GM18507 (cell line): Measurements from ENCODE around the gene RAB3GAP1.
"Not testable (repeated sequence)": the region's sequence is repeated elsewhere in the genome, so short reads cannot be mapped to it uniquely, and the experiment has no call there.

Experiments
- DNase-seq: peaks from one replicate; pipeline ENCODE4 v3.0.0; 2011; ENCODE audit warnings: low read depth; ENCODE audit not compliant: insufficient read length; ENCODE audit errors: extremely low spot score
- FAIRE-seq: peaks from 2 replicates; lab custom pipeline; 2011; peaks lifted over from hg19 to GRCh38; lab: Jason Lieb, UNC

The RAB3GAP1 gene

DNA sequence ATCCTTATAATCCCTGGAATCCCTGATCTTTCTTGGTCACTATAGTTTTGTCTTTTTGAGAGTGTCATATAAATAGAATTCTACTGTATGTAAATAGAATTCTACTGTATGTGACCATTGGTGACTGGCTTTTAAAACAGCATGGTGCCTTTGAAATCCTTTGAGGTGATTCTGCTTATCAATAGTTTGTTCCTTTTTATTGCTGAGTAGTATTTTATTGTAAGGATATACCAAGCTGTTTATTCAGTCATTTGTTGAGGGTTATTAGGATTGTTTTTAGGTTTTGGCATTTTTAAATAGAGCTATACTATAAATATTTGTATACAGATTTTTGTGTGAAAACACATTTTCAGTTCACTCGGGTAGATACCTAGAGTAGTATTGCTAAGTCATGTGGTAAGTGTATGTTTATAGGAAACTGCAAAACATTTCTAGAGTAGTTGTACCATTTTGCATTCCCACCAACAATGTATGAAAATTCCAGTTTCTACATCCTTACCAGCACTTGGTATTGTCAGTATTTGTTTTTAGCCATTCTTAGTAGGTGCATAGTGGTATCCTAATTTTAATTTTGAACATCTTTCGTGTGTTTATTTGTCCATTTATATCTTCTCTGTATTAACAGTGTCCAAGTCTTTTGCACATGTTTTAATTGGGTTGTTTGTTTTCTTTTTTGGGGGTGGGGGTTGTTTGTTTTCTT, 45.6 kb downstream of the RAB3GAP1 start:
- DNase-seq, result no peak

DNA sequence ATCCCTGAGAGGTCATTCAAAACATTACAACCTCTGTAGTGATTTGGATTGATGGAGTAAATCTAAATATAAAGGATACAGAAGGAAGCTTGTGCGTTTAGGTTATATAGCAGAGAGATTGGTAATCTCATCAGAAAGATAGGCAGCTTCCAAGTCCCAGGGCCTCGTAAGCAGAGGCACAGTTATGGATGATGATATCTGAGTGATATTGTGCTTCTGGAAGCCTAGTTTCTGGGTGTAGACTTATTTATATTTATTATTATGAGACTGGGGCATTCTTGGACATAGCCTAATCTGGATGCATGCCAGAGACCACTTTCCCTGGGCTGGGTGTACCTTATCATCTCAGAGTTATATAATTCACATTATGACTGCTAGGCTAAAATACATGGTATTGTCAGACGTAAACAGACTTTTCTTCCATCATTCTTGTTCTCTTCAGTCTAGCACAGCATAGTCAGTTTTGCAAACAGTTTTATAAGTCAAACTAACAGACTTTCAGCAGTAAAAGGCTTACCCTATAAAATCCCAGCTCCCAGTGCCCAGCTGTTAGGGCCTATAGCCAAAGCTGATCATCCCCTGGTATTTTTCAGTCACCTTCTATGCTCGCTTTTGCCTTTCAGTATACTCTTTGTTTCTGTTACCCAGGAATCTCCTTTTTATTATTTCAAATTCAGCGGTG, 47.9 kb downstream of the RAB3GAP1 start:
- DNase-seq, result no peak
- FAIRE-seq, result no peak

More for the DNA sequence above, 45.6 kb downstream of the RAB3GAP1 start:
- FAIRE-seq, result no peak

DNA sequence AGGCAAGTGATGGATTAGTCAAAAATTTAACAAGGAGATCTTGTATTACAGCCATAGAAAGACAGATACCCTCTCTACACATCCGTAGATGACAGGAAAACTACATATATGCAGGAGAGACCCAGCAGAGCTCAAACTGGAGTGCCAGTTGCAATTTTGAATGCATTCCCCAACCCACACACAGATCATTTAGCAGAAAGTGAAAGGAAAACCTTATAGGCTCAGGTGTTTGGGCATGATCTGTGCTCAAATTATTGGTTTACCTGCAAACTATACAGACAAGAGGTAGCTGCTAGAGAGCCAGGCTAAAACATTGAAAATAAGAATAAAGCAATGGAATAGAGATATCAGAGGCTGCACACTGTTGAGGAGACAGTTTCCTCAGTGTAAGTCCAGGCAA, 51.8 kb downstream of the RAB3GAP1 start:
- FAIRE-seq (no peak), DNase-seq (no peak)

DNA sequence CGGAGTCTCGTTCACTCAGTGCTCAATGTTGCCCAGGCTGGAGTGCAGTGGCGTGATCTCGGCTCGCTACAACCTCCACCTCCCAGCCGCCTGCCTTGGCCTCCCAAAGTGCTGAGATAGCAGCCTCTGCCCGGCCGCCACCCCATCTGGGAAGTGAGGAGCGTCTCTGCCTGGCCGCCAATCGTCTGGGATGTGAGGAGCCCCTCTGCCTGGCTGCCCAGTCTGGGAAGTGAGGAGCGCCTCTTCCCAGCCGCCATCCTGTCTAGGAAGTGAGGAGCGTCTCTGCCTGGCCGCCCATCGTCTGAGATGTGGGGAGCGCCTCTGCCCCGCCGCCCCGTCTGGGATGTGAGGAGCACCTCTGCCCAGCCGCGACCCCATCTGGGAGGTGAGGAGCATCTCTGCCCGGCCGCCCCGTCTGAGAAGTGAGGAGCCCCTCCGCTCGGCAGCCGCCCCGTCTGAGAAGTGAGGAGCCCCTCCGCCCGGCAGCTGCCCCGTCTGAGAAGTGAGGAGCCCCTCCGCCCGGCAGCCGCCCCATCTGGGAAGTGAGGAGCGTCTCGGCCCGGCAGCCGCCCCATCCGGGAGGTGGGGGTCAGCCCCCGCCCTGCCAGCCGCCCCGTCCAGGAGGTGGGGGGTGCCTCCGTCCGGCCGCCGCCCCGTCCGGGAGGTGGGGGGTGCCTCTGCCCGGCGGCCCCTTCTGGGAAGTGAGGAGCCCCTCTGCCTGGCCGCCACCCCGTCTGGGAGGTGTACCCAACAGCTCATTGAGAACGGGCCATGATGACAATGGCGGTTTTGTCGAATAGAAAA, 53.6 kb downstream of the RAB3GAP1 start:
- DNase-seq, FAIRE-seq: not testable (repeated sequence)

DNA sequence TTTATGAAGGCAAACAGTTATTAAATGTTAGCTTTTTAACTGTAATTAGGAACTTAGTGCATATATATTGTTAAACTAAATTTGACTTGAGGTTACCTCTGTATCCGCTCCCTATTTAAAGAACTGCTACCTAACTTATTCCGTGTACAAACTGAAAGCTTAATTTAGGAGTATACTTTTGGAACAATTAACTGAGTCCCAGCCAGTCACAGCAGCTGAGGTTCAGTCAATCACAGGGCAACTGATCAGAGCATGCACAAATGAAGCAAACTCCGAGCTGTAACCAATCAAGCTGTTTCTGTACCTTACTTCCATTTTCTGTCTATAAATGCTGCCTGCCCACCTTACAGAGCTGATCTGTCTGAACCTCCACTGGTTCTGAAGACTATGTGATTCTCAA, 61.2 kb downstream of the RAB3GAP1 start:
- no peak for FAIRE-seq
- no peak for DNase-seq

DNA sequence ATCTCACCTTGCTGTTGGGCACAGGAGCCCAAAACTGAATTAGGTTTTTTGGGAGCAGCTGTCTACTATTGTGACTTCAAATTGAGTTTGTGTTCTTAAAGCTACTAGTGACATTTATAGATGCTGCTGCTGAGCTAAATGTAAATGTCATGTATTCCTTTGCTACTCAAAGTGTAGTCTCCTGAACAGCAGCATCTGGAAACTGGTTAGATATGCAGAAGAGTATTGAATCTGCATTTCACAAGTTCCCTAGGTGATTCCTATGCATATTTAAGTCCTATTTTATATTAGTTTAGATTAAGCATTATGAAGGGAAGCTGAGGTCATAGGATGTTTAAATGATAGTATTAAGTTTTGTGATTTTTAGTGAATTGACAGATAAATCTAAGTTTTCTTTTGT, 67.5 kb downstream of the RAB3GAP1 start:
- FAIRE-seq, result no peak

DNA sequence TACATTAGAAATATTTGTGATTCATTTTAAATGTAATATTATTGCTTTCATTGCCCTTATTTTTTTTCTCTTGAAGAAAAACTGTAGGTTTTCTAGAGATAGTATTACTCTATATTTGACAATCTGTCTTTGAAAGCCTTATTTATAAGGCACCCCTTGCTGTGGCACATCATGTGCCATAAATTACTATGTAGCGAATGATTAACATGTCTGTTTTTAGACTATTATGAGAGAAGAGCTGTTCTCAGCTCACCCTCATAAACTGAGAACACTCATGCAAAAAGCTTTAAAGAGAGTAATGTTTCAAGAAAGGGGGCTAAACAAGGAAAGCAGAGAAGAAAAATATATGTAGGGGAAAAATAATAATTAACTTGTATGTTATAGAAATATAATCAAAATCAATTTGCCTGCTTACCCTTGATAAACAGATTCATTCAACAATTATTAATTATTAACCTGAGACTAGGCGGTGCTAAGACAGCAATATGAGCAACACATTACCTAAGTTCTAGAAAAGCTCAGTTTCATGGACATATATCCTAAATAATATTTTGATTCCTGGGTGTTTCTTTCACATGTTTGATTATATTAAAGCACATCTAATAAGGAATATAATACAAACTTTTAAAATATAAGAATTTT, 69.0 kb downstream of the RAB3GAP1 start:
- no peak for DNase-seq
- FAIRE-seq, result no peak

More for the DNA sequence above, 67.5 kb downstream of the RAB3GAP1 start:
- DNase-seq, result no peak

DNA sequence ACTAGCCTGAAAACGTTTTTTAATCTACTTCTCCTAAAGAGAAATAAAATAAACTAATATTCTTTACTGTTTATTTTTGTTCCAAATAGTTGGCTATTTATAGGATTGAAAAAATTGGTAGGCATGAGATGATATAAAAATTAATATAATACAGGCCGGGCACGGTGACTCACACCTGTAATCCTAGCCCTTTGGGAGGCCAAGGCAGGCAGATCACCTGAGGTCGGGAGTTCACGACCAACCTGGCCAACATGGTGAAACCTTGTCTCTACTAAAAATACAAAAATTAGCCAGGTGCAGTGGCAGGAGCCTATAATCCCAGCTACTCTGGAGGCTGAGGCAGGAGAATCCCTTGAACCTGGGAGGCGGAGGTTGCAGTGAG, 69.6 kb downstream of the RAB3GAP1 start:
- FAIRE-seq, DNase-seq: not testable (repeated sequence)

DNA sequence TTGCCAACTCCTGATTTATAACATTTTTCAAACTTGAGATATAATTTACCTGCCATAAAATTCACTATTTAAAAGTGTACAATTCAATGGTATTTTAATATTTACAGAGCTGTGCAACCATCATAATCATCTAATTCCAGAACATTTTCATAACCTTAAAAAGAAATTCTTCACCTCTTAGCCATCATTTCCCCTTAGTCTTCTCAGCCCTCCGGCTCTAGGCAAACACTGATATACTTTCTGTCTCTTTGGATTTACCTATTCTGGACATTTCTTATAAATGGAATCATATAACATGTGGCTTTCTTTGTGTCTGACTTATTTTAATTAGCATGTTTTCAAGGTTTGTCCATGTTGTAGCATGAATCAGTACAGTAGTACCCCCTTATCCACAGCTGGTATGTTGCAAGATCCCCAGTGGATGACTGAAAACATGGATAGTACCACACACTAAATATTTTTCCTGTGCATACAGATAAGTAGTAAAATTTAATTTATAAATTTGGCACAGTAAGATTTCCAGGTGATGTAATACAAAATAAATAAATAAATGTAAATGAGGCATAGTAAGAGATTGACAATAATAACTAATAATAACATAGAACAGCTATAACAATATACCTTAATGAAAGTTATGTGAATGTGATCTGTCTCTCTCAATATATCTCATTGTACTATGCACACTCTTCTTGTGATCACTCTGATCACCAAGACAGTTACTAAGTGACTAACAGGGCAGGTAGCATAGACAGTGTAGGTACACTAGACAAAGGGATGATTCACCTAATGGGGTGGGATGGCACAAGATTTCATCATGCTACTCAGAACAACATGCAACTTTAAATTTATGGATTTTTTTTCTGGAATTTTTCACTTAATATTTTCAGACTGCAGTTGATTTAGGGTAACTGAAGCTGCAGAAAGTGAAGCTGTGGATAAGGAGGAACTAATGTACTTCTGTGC, 73.1 kb downstream of the RAB3GAP1 start:
- FAIRE-seq, result no peak
- DNase-seq, result no peak

DNA sequence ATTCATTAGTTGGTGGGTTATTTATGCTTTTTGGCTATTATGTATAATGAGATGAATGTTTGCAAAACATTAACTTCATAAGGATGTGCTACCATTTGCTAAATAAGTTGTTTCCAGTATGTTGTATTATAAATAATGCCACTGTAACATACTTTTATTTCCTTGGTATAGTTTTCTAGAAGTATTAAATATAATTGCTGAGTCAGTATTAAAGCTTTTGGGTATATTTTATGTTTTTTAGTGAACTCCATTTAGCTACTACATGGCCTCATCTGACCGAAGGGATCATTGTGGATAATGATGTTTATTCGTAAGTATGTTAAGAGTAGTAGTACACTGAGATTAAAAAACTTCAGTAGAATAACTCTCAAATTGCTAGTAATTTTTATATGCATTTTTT, 73.8 kb downstream of the RAB3GAP1 start:
- no peak for FAIRE-seq
- DNase-seq, result no peak

DNA sequence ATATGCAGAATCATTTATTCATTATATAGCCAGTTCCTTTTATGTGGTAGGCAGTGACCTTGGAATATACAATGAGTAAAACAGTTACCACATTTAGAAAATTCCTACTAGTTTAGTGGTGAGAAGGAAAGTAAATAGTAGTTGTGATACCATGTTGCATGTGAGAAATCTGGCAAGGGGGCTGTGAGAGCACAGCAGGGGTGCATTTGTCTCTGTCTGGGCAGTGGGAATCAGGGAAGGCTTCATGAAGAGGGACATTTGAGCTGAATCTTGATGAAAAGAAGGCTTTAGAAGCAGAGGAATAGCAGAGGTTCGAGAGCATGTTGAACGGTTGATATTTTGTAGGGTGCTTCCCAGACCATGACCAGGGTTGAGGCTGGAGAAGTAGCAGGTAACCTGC, 78.7 kb downstream of the RAB3GAP1 start:
- FAIRE-seq (no peak), DNase-seq (no peak)

DNA sequence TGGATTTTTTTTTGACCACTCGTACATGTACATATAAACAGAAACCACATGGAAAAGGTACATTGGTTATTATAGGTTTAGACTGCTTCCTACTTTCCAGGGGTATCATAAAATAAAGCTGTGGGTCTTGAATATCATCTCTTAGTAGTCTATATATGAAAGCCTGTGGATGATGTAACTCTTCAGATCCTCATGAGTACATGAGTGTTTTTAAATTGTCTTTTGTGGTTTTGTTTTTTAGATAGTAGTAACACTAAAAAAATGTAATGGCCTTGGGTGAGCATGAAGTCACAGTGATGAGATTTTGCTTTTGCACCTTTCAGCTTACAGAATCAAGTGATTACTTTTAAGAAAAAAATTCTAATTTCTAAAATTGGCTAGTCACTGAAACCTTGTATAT, 80.2 kb downstream of the RAB3GAP1 start:
- FAIRE-seq (no peak), DNase-seq (no peak)

DNA sequence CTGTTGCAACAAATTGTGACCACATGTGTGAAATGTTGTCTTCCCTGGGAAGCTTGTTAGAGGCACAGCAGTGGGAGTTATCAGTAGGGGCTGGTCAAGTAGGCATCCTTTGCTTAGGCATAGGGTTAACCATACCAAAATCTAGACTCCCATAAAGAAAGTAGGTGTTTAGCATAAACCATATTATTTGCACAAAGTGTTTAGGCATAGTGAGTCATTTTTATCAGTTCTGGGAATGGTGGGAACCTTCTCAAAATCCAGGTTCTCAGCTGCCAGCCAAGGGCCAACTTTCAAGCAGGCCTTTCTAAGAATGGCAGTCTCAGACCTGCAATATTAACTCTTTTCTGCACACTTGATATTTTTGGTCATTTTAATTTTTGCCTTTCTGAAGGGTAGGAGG, 88.5 kb downstream of the RAB3GAP1 start:
- FAIRE-seq, result no peak
- DNase-seq, result no peak

DNA sequence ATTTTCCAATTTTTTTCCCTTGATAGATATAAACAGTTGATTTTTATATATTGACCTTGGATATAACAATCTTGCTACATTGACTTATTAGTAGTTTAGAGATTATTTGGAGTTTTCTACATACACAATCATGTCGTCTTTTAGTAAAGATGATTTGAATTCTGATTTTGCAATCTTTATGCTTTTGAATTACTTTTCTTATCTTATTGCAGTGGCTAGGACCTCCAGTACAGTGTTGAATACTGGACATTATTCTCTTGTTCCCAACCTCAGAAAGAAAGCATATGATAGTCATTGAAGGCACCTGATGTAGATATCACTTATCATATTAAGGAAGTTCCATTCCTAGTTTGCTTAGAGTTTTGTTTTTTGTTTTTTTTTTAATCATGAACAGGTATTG, 90.2 kb downstream of the RAB3GAP1 start:
- no peak for DNase-seq
- FAIRE-seq, result no peak

DNA sequence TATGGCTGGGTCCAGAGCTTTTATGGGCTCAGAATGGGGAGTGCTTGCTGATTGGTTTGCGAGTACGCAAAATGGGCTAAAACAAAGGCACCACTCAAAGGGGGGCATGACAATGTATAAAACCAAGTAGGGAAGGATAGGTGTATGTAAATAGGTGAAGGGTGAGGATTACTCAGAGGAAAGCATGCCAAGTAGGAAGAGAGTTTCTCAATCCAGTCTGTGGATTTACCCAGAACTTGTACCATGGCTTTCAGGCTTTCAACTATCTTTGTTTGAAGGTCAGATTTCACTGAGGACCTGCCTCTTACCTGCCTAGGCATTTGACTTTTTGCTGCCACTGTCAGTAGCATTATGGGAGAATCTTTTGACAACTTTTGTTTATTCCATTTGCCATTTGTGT, 92.3 kb downstream of the RAB3GAP1 start:
- no peak for DNase-seq

DNA sequence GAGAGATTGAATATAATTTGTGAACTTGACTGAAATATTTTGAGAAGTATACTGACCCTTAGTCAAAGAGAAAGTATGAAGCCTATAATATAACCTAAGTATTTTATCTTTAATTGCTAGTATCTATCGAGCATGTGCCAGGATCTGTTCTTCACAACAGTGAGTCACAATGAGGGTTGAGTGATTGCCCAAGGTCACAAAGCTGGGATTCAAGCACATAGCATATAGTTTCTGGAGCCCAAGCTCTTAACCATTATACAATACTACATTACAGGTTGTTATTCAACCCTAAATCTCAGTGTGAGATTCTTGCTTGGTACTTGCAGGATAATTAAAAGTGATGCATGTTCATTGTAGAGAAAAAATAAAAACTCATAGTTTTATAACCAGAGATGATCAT, 97.2 kb downstream of the RAB3GAP1 start:
- no peak for DNase-seq

More for the DNA sequence above, 92.3 kb downstream of the RAB3GAP1 start:
- FAIRE-seq, result no peak

DNA sequence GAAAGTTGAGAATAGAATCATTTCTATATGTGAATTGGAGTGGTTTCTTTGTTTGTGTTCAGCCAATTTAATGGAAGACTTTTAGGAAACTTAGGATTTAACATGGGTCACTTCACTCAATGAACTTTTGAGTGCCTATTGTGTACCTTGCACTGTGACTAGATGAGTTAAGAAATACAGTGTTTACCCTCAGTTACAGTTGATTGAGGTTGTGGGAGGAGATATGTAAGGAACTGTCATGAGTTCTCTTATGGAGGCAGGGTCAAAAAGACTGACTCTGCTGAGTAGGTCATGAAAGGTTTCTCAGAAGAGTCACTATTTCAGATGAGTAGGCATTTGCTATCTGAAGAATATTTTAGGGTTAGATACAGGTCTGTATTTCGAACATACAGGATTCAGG, 98.6 kb downstream of the RAB3GAP1 start:
- FAIRE-seq (no peak), DNase-seq (no peak)

More for the DNA sequence above, 97.2 kb downstream of the RAB3GAP1 start:
- no peak for FAIRE-seq

DNA sequence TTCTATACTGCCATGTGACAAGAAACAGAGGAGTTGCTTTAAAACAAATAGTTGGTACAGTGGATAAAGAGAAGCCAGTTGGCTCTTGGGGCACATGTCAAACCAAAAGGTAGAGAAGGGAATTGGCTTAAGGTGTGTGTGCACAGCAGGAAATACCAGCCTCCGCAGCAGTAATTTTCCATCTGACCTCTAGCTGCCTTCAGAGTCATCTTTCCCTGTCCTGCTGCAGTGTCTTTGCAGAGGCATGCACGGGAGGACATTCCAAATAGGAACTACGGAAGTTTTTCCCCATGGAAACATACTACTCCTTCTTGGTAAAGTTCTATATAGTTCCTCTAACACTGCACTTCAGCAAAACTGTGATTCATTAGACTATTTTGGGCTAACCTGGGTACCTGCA, 99.5 kb downstream of the RAB3GAP1 start:
- no peak for FAIRE-seq
- DNase-seq, result no peak

DNA sequence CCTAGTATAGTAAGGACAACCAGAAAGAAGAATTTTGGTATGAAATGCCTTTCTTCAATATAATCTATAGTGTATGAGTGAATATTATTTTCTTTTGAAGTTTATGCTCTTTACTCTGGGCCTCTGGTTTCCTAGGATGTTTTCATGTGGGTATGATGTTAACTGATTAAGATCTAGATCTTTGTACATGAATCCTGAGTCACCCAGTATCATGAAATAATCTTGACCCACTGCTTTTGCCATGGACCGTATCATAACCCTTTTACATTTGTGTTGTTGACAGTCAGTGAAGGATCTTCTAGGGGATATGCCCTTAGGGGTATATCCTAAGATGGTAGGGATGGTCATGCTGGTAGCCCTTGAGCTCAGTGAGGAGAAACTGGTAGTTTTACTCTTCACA, 100.3 kb downstream of the RAB3GAP1 start:
- FAIRE-seq (no peak), DNase-seq (no peak)
